Astrocyte (in vitro differentiated cells and primary cell): Measurements from ENCODE around the gene MACROH2A1. TPM values are rescaled to one million over a fixed set of nuclear protein-coding genes. Genes with fewer than 3 reads are reported as not detected.
A peak's percentile ranks its signal among the peaks of the same experiment; 100 is the strongest.

Source experiments
- DNase-seq: peaks from one replicate; pipeline ENCODE4 v3.0.0-alpha.2; 2010; ENCODE audit warnings: low read depth
- FAIRE-seq: peaks from 2 replicates; lab custom pipeline; 2011; peaks lifted over from hg19 to GRCh38; lab: Jason Lieb, UNC
- H2AFZ ChIP-seq: 2 replicates; pipeline ENCODE4 v1.6.0; 2012; ENCODE audit warnings: low read depth, low read length, inconsistent platforms
- H3K27ac ChIP-seq: 2 replicates; pipeline ENCODE4 v1.5.1; 2011; ENCODE audit warnings: low read depth, low read length, inconsistent platforms
- H3K27me3 ChIP-seq: 2 replicates; pipeline ENCODE4 v1.6.0; 2011; ENCODE audit warnings: low read length, inconsistent platforms; ENCODE audit not compliant: insufficient read depth
- H3K36me3 ChIP-seq: 2 replicates; pipeline ENCODE4 v1.5.1; 2011; ENCODE audit warnings: low read length, inconsistent platforms; ENCODE audit not compliant: insufficient read depth
- H3K4me1 ChIP-seq: 2 replicates; pipeline ENCODE4 v1.5.1; 2011; ENCODE audit warnings: low read length, inconsistent platforms; ENCODE audit not compliant: insufficient read depth
- H3K4me2 ChIP-seq: 2 replicates; pipeline ENCODE4 v1.6.0; 2012; ENCODE audit warnings: low read length, inconsistent platforms
- H3K4me3 ChIP-seq: 2 replicates; pipeline ENCODE4 v1.5.1; 2011; ENCODE audit warnings: low read depth, mild to moderate bottlenecking, low read length, inconsistent platforms; ENCODE audit not compliant: insufficient read depth
- H3K79me2 ChIP-seq: 2 replicates; pipeline ENCODE4 v1.6.0; 2012; ENCODE audit warnings: mild to moderate bottlenecking, low read length, inconsistent platforms; ENCODE audit not compliant: insufficient read depth
- H3K9ac ChIP-seq: 2 replicates; pipeline ENCODE4 v1.6.0; 2012; ENCODE audit warnings: mild to moderate bottlenecking, low read length, inconsistent platforms
- H3K9me3 ChIP-seq: 2 replicates; pipeline ENCODE4 v1.5.1; 2012; ENCODE audit warnings: low read depth, mild to moderate bottlenecking, low read length, inconsistent platforms; ENCODE audit not compliant: insufficient read depth
- H4K20me1 ChIP-seq: 2 replicates; pipeline ENCODE4 v1.6.0; 2012; ENCODE audit warnings: low read length, inconsistent platforms; ENCODE audit not compliant: insufficient read depth
- H3K27ac Mint-ChIP-seq: one replicate; pipeline ENCODE4 v1.8.0; 2021; ENCODE audit warnings: mild to moderate bottlenecking, mixed read lengths; ENCODE audit not compliant: unreplicated experiment
- H3K27me3 Mint-ChIP-seq: one replicate; pipeline ENCODE4 v1.8.0; 2021; ENCODE audit warnings: low read depth, mixed read lengths; ENCODE audit not compliant: unreplicated experiment
- H3K36me3 Mint-ChIP-seq: one replicate; pipeline ENCODE4 v1.8.0; 2021; ENCODE audit warnings: low read depth, mixed read lengths; ENCODE audit not compliant: unreplicated experiment
- H3K4me1 Mint-ChIP-seq: one replicate; pipeline ENCODE4 v1.8.0; 2021; ENCODE audit warnings: low read depth, mixed read lengths; ENCODE audit not compliant: unreplicated experiment
- H3K4me3 Mint-ChIP-seq: one replicate; pipeline ENCODE4 v1.8.0; 2021; ENCODE audit warnings: mild to moderate bottlenecking, moderate library complexity, mixed read lengths; ENCODE audit not compliant: unreplicated experiment
- H3K9me3 Mint-ChIP-seq: one replicate; pipeline ENCODE4 v1.8.0; 2021; ENCODE audit warnings: mild to moderate bottlenecking, mixed read lengths; ENCODE audit not compliant: unreplicated experiment
- EZH2 ChIP-seq: IDR thresholded peaks from 2 replicates; pipeline ENCODE4 v1.6.1; 2012; ENCODE audit warnings: mild to moderate bottlenecking, low read length, inconsistent platforms; ENCODE audit not compliant: insufficient read depth
- total RNA-seq: library from RNA; stranded (reverse); gene quantifications from 2 replicates; pipeline ENCODE4 v1.2.1, GENCODE V29; 2021
- TF ChIP-seq, protein P1 (sequence below): IDR thresholded peaks from 2 replicates; pipeline ENCODE4 v1.5.1; 2011; ENCODE audit warnings: low read depth, mild to moderate bottlenecking, inconsistent platforms, low read length, moderate library complexity; ENCODE audit not compliant: insufficient read depth

Gene MACROH2A1
- total RNA-seq, 1 donor from 2014 or later: 143 TPM

DNA sequence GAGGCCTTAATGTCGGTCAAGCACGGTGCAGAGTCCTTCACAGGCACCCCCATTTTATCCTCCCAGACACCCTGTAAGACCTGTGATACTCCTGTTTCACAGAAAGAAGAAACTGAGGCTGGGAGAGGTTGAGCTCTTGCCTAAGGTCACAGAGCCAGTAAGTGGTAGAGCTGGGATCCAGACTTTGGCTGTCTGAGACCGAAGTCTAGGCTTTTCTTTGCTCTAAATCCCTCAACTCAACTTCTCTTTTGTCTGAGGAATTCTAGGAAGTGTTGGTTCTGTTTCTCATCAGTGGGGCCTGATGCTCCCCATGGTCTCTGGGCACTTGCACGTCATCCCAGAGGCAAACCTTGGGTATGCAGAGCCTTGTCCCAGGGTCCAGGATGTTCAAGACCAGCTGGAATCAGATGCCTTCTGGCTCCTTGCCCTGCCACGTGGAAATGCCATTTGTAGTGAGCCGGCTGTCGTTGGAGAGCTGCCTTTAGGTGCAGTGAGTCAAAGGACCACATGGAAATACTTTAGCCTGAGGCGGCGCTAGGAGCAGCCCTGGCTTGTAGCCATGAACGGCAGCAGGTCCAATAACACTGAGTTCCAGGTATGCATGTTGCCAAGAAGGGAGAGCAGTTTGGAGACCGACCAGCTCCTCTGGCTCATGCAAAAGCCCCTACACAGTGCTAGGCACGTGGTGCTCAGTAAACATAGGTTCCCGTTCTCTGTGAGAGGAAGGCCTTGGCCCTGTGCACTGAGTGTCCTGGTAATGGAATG lies 38.9 kb upstream of the MACROH2A1 start:
- H3K36me3 Mint-ChIP-seq: no peaks in the 10 kb centered on the region
- H3K9me3 Mint-ChIP-seq: peaks cover 2% of the 10 kb centered on the region
- no peaks in the 10 kb centered on the region for H3K27me3 ChIP-seq
- H3K36me3 ChIP-seq: no peaks in the 10 kb centered on the region
- H3K9ac ChIP-seq: no peak overlapping the region
- H3K4me2 ChIP-seq: peak overlapping the region; percentile 56
- no peaks in the 10 kb centered on the region for H3K79me2 ChIP-seq
- no peak overlapping the region for H3K4me3 Mint-ChIP-seq
- H3K9me3 ChIP-seq: no peaks in the 10 kb centered on the region
- DNase-seq (peak; percentile 91), FAIRE-seq (peak; percentile 55)
- H3K27me3 Mint-ChIP-seq: peaks cover 4% of the 10 kb centered on the region
- peaks cover 31% of the 10 kb centered on the region for H3K4me1 ChIP-seq
- H4K20me1 ChIP-seq: no peaks in the 10 kb centered on the region
- peak overlapping the region; percentile 33 for H2AFZ ChIP-seq
- no peak for TF ChIP-seq EZH2
- TF ChIP-seq, protein P1, sequence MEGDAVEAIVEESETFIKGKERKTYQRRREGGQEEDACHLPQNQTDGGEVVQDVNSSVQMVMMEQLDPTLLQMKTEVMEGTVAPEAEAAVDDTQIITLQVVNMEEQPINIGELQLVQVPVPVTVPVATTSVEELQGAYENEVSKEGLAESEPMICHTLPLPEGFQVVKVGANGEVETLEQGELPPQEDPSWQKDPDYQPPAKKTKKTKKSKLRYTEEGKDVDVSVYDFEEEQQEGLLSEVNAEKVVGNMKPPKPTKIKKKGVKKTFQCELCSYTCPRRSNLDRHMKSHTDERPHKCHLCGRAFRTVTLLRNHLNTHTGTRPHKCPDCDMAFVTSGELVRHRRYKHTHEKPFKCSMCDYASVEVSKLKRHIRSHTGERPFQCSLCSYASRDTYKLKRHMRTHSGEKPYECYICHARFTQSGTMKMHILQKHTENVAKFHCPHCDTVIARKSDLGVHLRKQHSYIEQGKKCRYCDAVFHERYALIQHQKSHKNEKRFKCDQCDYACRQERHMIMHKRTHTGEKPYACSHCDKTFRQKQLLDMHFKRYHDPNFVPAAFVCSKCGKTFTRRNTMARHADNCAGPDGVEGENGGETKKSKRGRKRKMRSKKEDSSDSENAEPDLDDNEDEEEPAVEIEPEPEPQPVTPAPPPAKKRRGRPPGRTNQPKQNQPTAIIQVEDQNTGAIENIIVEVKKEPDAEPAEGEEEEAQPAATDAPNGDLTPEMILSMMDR: no peak
- no peak overlapping the region for H3K27ac Mint-ChIP-seq
- H3K4me3 ChIP-seq: no peak overlapping the region
- H3K27ac ChIP-seq: peak overlapping the region; percentile 18
- peaks cover 23% of the 10 kb centered on the region for H3K4me1 Mint-ChIP-seq

- no peaks in the 10 kb centered on the region for H3K36me3 Mint-ChIP-seq
- peaks cover 2% of the 10 kb centered on the region for H3K9me3 Mint-ChIP-seq
- TF ChIP-seq EZH2: no peak
- TF ChIP-seq, protein P1: no peak
- no peak overlapping the region for H3K9ac ChIP-seq
- H3K4me2 ChIP-seq: peak overlapping the region; percentile 56
- H3K79me2 ChIP-seq: no peaks in the 10 kb centered on the region
- no peak overlapping the region for H3K4me3 ChIP-seq
- H3K27me3 Mint-ChIP-seq: peaks cover 4% of the 10 kb centered on the region
- H2AFZ ChIP-seq: peak overlapping the region; percentile 33
- H4K20me1 ChIP-seq: no peaks in the 10 kb centered on the region
- H3K27ac Mint-ChIP-seq: no peak overlapping the region
- peaks cover 31% of the 10 kb centered on the region for H3K4me1 ChIP-seq
- H3K27me3 ChIP-seq: no peaks in the 10 kb centered on the region
- H3K27ac ChIP-seq: peak overlapping the region; percentile 18
- no peak overlapping the region for H3K4me3 Mint-ChIP-seq
- H3K36me3 ChIP-seq: no peaks in the 10 kb centered on the region
- H3K9me3 ChIP-seq: no peaks in the 10 kb centered on the region
- peaks cover 21% of the 10 kb centered on the region for H3K4me1 Mint-ChIP-seq
- DNase-seq (peak; percentile 32), FAIRE-seq (no peak)
Measured at GRCh38 chr5:135437422-135437795, 38.4 kb upstream of the MACROH2A1 start.

- no peaks in the 10 kb centered on the region for H4K20me1 ChIP-seq
- no peaks in the 10 kb centered on the region for H3K27me3 ChIP-seq
- no peaks in the 10 kb centered on the region for H3K79me2 ChIP-seq
- DNase-seq: no peak
- no peak overlapping the region for H3K9ac ChIP-seq
- H3K4me1 ChIP-seq: peaks cover 31% of the 10 kb centered on the region
- no peaks in the 10 kb centered on the region for H3K9me3 ChIP-seq
- no peaks in the 10 kb centered on the region for H3K36me3 ChIP-seq
- H3K36me3 Mint-ChIP-seq: no peaks in the 10 kb centered on the region
- peak overlapping the region; percentile 75 for H3K27ac Mint-ChIP-seq
- H3K4me1 Mint-ChIP-seq: peaks cover 21% of the 10 kb centered on the region
- peaks cover 4% of the 10 kb centered on the region for H3K27me3 Mint-ChIP-seq
- no peak overlapping the region for H3K4me3 Mint-ChIP-seq
- H3K4me2 ChIP-seq: peak overlapping the region; percentile 56
- no peak overlapping the region for H3K4me3 ChIP-seq
- H2AFZ ChIP-seq: no peak overlapping the region
- H3K27ac ChIP-seq: no peak overlapping the region
- FAIRE-seq: no peak
- TF ChIP-seq EZH2: no peak
- TF ChIP-seq, protein P1: no peak
- peaks cover 2% of the 10 kb centered on the region for H3K9me3 Mint-ChIP-seq
Measured at GRCh38 chr5:135436951-135437418, 38.0 kb upstream of the MACROH2A1 start.
